GM12872 (cell line): ENCODE data around the gene VWA3B.

Experiments
- CTCF ChIP-seq: IDR thresholded peaks from 3 replicates; pipeline ENCODE4 v1.5.1; 2011; ENCODE audit warnings: low read depth, mild to moderate bottlenecking, low read length, moderate library complexity; ENCODE audit not compliant: insufficient read depth

VWA3B gene

GRCh38 chr2:98180456-98180855, 93.5 kb downstream of the VWA3B start:
- TF ChIP-seq CTCF = no peak

GRCh38 chr2:98181346-98181745, 94.4 kb downstream of the VWA3B start:
- no peak for TF ChIP-seq CTCF

GRCh38 chr2:98185801-98186200, 98.8 kb downstream of the VWA3B start:
- no peak for TF ChIP-seq CTCF

- TF ChIP-seq CTCF = no peak
These were observed 100.2 kb downstream of the VWA3B start for GRCh38 chr2:98187194-98187593.

- no peak for TF ChIP-seq CTCF
These were observed 101.5 kb downstream of the VWA3B start for GRCh38 chr2:98188351-98189046.

- no peak for TF ChIP-seq CTCF
These were observed 104.9 kb downstream of the VWA3B start for GRCh38 chr2:98191883-98192282.

GRCh38 chr2:98201576-98201975, 114.6 kb downstream of the VWA3B start:
- TF ChIP-seq CTCF = no peak
